ENCODE data around the gene RPS5.
"Not testable (repeated sequence)": the region's sequence is repeated elsewhere in the genome, so short reads cannot be mapped to it uniquely, and the experiment has no call there.

Gene RPS5

DNA sequence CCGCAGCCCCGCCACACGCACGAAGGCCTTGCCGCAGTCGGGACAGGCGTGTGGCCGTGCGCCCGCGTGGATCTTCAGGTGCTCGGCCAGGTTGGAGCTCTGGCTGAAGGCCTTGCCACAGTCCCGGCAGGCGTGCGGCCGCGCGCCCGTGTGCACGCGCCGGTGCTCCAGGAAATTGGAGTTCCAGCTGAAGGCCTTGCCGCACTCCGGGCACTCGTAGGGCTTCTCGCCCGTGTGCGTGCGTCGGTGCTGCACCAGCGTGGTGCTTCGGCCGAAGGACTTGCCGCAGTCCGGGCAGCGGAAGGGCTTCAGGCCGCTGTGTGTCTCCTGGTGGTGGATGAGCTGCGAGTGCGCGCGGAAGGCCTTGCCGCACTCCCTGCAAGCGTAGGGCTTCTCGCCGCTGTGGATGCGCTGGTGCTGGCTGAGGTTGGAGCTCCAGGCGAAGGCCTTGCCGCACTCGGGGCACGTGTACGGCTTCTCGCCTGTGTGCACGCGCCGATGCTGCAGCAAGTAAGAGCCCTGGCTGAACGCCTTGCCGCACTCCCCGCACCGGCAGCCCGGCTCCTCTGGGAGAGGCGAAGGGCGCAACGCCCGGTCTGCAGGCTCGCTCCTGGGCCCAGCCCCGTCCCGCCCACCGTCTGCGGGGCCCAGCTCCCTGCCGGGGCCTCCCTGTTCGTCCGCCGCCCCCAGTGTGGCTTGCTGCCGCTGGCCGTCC lies 30.1 kb upstream of the RPS5 start:
- DNase-seq (ENCODE audit: low read depth in 1 of 2, low spot score in 1 of 2), result no peak

DNA sequence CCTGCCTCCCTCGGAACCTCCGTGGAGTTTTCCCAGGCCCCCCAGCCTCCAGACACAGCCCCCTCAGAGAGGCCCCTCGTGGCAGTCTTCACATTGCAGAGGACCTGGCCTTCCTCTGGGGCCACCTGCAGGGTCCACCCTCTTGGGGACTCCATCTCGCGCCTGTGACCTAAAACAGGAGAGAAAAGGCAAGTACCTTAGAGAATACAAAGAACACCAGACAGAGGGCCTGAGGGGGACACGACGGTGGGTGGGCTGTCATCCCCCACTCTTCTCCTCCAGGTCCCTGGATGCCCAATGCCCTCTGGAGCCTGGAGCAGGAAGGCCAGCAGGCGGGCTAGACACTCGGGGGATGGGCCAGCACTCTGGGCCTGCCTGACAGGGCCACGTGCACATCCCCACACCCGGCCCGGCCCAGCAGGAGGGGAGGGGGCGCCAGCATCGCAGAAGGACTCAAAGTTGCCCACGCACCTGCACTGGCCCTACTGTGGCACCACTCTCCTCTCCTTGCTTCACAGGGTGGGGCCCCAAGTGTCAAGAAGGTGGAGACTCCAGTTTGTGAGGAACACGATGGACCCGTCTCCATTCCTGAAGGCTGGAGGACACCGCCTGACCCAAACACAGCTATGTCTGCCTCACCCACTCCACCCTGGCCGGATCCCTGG lies 29.5 kb upstream of the RPS5 start:
- DNase-seq (ENCODE audit: low read depth in 1 of 2, low spot score in 1 of 2), result no peak

GRCh38 chr19:58361900-58362271 lies 25.2 kb upstream of the RPS5 start:
- peak; percentile 31 to 32 for DNase-seq (ENCODE audit: low read depth in 1 of 2, low spot score in 1 of 2)

- peak; percentile 90 to 94 for DNase-seq (ENCODE audit: low read depth in 1 of 2, low spot score in 1 of 2)
These were observed 24.6 kb upstream of the RPS5 start, which contains the start of gene ZNF497 for GRCh38 chr19:58362272-58362994. ZNF497 (minus strand) TSS chr19:58362751; CDS start chr19:58357635, 5,116 bp downstream.

DNA sequence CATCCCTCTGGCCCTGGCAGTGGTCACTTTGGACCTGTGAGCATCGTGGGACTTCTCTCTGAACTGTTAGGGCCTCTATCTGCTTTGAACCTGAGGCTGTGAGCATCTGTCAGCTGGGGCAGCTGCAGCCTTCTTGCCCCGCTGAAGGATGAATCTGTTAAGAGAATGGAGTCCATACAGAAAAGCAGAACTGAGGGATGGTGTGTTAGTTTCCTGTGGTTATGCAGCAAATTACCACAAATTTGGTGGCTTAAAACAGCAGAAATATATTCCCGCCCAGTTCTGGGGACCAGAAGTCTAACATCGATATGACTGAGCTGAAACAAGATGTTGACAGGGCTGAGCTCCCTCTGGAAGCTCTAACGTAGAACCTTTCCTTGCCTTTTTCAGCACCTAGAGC lies 22.9 kb upstream of the RPS5 start:
- no peak for DNase-seq (ENCODE audit: low read depth in 1 of 2, low spot score in 1 of 2)

- DNase-seq (ENCODE audit: low read depth in 1 of 2, low spot score in 1 of 2), result no peak
These were observed 20.3 kb upstream of the RPS5 start for GRCh38 chr19:58366585-58367430.

- no peak for DNase-seq (ENCODE audit: low read depth in 1 of 2, low spot score in 1 of 2)
These were observed 19.2 kb upstream of the RPS5 start for GRCh38 chr19:58367698-58368454.

DNA sequence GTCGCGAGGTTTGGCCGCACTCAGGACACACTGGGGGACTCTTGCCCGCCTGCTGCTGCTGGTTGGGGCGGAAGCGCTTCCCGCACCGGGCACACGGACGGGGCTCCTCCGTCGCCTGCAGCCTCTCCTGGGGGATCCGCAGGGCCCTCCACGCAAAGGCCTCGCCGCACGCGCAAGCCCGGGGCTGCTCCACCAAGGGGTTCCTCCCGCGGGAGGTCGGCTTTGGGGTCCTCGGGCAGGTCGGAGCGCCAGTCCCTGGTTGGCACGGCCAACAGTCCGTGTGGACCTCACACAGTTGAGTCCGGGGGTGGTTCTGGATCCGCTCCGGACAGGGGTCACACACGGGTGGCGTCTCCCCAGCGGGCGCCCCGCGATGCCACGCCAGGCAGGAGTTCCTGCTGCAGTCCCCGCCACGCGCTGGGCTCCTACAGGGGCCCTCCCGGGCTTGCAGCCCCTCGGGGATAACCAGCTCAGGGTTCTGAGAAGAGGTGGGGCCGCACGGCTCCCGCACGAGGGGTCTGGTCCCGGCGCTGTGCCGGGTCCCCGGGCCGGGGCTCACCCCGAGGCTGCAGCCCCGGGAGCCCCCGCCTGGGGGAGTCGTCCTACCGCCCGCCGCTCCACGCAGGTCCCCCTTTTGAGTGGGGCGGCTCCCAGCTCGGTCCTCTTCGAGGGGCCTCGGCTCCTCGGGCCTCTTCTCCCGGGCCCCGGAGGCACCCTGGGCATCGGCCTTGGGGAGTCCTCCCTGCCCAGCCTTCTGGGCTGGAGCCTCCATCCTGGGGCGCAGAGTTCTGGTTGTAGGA lies 18.3 kb upstream of the RPS5 start:
- DNase-seq (ENCODE audit: low read depth in 1 of 2, low spot score in 1 of 2), result no peak

DNA sequence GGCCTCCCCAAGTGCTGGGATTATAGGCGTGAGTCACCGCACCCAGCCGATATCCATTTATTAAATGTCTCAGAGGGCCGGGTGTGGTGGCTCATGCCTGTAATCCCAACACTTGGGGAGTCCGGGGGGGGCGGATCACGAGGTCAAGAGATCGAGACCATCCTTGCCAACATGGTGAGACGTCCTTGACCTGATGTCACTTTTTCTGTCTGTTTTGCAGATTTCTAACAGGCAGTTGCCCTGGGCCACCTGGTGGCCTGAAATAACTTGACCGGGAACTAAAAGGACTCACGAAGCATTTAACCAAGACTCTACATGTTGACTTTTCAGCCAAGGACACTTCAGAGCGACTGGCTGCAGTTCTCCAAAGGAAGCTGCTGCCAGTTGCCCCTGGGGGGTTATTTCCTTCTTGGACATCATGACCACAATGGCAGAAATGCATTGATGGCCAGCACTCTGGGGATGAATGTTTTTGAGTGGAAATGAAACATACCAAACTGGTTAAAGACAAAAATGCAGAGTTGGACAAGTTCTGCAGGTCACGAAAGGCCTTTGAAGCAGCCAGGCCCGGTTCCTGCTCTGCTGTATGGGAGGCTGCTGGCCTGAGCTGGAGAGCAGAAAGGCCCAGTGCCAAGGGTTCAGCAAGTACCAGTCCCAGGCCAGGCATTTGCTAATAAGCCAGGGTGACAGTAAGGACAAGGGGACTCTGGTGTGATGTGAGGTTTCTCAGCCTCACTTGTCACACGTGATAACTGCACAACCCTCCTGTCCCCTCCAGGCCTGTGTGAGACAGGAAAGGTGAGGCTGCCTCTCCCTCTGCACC lies 14.5 kb upstream of the RPS5 start:
- DNase-seq (ENCODE audit: low read depth in 1 of 2, low spot score in 1 of 2), result no peak

- no peak for DNase-seq (ENCODE audit: low read depth in 1 of 2, low spot score in 1 of 2)
These were observed 12.9 kb upstream of the RPS5 start for GRCh38 chr19:58374200-58374599.

- DNase-seq (ENCODE audit: low read depth in 1 of 2, low spot score in 1 of 2), result not testable (repeated sequence)
These were observed 10.3 kb upstream of the RPS5 start for GRCh38 chr19:58376724-58377123.

- no peak for DNase-seq (ENCODE audit: low read depth in 1 of 2, low spot score in 1 of 2)
These were observed 7.8 kb upstream of the RPS5 start for GRCh38 chr19:58379246-58379645.

DNA sequence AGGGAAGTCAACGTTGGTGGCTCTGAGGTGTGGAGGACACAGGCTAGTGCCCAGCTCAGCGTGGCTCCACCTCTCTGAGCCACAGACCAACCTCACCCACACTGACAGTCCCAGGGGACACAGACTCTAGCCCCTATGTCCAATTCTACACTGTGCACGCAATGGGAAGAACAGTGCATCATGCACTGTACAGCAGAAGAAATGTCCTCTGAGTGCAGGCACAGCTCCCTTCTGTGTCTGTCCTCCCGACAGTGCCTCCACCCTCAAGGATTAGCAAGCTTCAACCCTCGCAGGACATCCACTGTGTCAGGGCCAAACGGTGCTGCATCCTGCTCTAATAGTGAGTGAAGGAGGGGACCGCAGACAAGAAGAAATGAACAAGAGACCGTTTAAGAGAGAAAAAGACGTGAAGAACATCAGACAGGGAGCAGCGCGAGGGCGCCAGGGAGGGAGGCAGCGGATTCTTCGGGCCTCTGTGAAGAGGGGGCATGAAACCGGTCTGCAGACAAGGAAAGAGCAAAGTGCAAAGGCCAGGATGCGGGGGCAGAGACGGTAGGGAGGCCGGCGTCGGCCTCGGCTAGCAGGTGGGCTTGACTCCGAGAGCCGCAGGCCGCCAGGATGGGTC lies 6.9 kb upstream of the RPS5 start:
- no peak for DNase-seq (ENCODE audit: low read depth in 1 of 2, low spot score in 1 of 2)

- DNase-seq (ENCODE audit: low read depth in 1 of 2, low spot score in 1 of 2), result peak; percentile 90 to 99
These were observed 6.2 kb upstream of the RPS5 start, which contains the start of gene ZNF837 for GRCh38 chr19:58380662-58381459. ZNF837 (minus strand) TSS chr19:58381030; CDS start chr19:58369332, 11,698 bp downstream.

DNA sequence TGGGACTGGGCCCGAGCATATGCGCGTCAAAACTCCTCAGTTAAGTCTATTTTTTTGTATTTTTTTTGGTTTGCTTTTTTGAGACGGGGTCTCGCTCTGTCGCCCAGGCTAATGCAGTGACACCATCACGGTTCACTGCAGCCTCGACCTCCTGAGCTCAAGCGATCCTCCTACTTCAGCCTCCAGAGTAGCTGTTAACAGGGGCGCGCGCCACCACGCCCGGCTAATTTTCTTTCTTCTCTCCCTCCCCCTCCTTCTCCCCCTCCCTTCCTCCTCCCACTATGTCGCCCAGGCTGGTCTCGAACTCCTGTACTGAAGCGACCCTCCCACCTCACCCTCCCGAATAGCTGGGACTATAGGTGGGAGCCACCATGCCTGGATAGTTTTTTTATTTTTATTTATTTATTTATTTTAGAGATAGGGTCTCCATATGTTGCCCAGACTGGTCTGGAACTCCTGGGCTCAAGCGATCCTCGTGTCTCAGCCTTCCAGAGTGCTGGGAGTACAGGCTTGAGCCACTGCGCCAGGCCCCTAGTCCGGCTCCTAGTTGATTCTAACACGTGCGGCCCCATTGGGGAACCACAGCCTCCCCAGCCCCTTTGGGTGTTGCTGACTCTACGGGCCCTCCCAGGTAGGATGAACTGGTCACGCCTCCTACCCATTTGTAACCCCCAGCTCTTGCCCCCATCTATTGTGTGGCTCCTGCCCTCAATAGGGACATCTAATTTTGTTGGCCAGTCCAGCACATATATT lies 5.4 kb upstream of the RPS5 start:
- no peak for DNase-seq (ENCODE audit: low read depth in 1 of 2, low spot score in 1 of 2)

DNA sequence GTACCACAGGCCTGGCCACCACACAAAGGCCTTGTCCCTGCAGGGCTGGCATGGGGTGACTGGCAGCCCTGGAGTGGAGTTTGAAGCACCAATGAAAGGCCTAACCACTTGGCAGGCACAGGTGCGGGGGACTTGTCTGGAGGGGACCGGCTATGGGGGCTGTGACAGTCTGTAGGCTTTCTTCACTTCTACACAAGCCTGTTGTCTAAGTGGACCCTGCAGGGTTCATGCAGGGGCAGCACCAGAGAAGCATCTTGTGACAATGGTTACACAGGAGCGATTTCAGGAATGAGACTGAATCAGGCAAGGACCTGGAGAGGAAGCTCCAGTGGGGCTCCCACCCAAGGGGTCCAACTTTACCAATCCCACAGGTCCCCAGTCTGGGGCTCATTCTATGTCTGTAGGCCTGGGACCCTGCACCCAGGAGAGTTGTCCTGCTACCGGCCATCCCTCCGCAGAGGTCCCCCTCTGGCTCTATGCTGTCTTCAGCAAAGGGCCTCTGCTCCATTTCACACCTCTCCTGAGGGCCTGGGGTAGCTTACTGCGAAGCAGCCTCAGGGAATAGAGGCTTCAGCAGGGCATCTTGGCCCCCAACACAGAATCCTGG lies 4.0 kb upstream of the RPS5 start:
- no peak for DNase-seq (ENCODE audit: low read depth in 1 of 2, low spot score in 1 of 2)

Data from activated CD4-positive, alpha-beta T cell treated with anti-CD3 and anti-CD28 coated beads, Interleukin-2, amount 50 U/mL, for 24 hours (primary cell).